Neural cell (in vitro differentiated cells): ENCODE data around the gene CT45A8.
"Not testable (repeated sequence)": the region's sequence is repeated elsewhere in the genome, so short reads cannot be mapped to it uniquely, and the experiment has no call there.

Experiments used
- CTCF ChIP-seq: fragments of 450-650 bp; IDR thresholded peaks from 2 replicates; pipeline ENCODE4 v1.5.1; 2014; ENCODE audit warnings: antibody characterized with exemption, mild to moderate bottlenecking, moderate library complexity; ENCODE audit not compliant: poor library complexity, severe bottlenecking
- EP300 ChIP-seq: fragments of 450-650 bp; conservative IDR thresholded peaks from 2 replicates; pipeline ENCODE4 v1.6.1; 2014; ENCODE audit warnings: antibody characterized with exemption, mild to moderate bottlenecking, moderate library complexity; ENCODE audit not compliant: poor library complexity, severe bottlenecking
- RAD21 ChIP-seq: fragments of 450-650 bp; conservative IDR thresholded peaks from 2 replicates; pipeline ENCODE4 v1.6.1; 2014; ENCODE audit warnings: antibody characterized with exemption, mild to moderate bottlenecking, moderate library complexity
- REST ChIP-seq: IDR thresholded peaks from 2 replicates; pipeline ENCODE4 v1.6.1; 2012; ENCODE audit warnings: borderline replicate concordance

DNA sequence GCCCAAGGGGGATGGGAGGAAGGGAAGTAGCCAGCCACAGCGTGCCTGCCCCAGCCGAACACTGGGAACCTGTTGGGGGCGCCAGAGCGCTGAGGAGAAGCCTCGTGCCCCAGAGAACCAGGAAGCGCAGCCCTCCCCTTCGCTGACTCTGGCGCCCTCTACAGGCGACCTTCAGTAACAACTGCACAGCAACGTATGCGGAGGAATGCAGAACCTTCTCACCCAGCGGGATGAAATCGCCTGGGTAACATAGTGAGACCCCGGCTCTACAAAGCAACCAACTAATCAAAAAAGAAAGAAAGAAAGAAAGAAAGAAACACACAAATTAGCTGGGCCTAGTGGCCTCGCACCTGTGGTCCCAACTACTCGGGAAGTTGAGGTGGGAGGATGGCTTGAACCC lies 51.7 kb downstream of the CT45A8 start, which contains the start of gene CT45A6:
- not testable (repeated sequence) for TF ChIP-seq CTCF, EP300, REST, RAD21
